SK-N-SH treated with all-trans-retinoic acid at 6 μM for 48 hours (cell line): Measurements from ENCODE around the gene C20orf141.

Source experiments
- ARNTL ChIP-seq: fragments of 450-650 bp; formaldehyde crosslinking; IDR thresholded peaks from 2 replicates; pipeline ENCODE4 v1.5.0; 2020; ENCODE audit warnings: low read depth, mild to moderate bottlenecking, moderate library complexity, borderline replicate concordance
- OSR1 ChIP-seq: fragments of 250-450 bp; sonication (Bioruptor Pico); IDR thresholded peaks from 2 replicates; pipeline ENCODE4 v1.8.0; 2022; ENCODE audit warnings: moderate library complexity, mild to moderate bottlenecking, inconsistent platforms
- PATZ1 ChIP-seq: fragments of 250-450 bp; sonication (Bioruptor Pico); IDR thresholded peaks from 2 replicates; pipeline ENCODE4 v1.8.0; 2020; ENCODE audit warnings: mild to moderate bottlenecking, moderate library complexity, borderline replicate concordance
- PPARA ChIP-seq: fragments of 250-450 bp; sonication (Bioruptor Pico); IDR thresholded peaks from 2 replicates; pipeline ENCODE4 v1.5.0; 2020; ENCODE audit warnings: mild to moderate bottlenecking, borderline replicate concordance
- ZFP3 ChIP-seq: fragments of 250-450 bp; sonication (Bioruptor Pico); IDR thresholded peaks from 2 replicates; pipeline ENCODE4 v1.5.0; 2020; ENCODE audit warnings: mild to moderate bottlenecking, moderate library complexity
- ZFP30 ChIP-seq: fragments of 450-650 bp; formaldehyde crosslinking; IDR thresholded peaks from 2 replicates; pipeline ENCODE4 v1.5.0; 2022; ENCODE audit warnings: mild to moderate bottlenecking, moderate library complexity
- ZNF70 ChIP-seq: fragments of 450-650 bp; formaldehyde crosslinking; IDR thresholded peaks from 2 replicates; pipeline ENCODE4 v1.5.0; 2020; ENCODE audit warnings: mild to moderate bottlenecking, moderate library complexity

DNA sequence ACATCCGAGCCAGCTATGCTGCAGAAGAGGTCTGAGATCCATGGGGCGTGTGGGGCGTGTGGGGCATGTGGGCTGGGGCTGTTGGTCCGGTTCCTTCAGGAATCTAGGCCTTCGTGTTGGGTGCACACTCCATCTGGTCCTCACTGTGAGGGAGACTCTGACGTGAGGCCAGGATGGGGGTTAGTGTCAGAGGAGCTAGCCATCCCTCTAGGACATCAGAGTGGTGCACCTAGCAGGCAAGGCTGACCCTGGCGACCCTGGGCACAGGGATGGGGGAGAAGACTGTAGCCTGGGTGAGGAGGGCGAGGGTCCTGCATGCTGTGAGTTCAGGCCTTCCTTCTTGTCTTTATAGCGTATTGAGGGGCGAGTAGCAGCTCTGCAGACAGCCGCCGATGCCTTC lies 49.8 kb downstream of the C20orf141 start:
- no peak for TF ChIP-seq OSR1 (CRISPR knock-in tag)
- no peak for TF ChIP-seq ARNTL (CRISPR knock-in tag)
- no peak for TF ChIP-seq ZNF70 (CRISPR knock-in tag)
- TF ChIP-seq PATZ1 (CRISPR knock-in tag): no peak
- TF ChIP-seq ZFP30: no peak
- no peak for TF ChIP-seq PPARA
- TF ChIP-seq ZFP3 (CRISPR knock-in tag): no peak
